Measurements from ENCODE around the gene ACY1.
A peak's percentile ranks its signal among the peaks of the same experiment; 100 is the strongest.

DNA sequence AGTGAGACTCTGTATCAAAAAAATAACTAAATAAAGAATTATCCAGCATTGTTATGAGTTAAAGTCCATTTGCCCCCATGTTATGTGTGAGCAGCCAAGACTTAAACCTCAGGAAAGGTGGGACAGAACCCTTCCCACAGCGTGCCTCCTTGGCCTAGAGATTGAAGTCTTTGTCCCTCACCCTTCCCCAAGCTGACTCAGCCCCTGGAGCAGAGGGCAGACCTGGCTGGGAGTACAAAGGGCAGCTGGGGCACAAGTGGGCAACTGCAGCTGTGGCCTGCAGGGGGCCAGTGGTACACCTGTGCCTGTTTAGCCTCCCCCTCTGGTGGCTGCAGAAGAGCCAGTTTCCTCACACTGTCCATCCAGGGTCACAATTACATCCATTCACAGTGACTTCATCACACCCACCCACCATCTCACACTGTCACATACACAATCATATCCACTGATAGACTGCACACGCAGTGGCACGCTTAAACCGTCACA, 940 bp upstream of the ACY1 start:
- TF ChIP-seq, protein P1, sequence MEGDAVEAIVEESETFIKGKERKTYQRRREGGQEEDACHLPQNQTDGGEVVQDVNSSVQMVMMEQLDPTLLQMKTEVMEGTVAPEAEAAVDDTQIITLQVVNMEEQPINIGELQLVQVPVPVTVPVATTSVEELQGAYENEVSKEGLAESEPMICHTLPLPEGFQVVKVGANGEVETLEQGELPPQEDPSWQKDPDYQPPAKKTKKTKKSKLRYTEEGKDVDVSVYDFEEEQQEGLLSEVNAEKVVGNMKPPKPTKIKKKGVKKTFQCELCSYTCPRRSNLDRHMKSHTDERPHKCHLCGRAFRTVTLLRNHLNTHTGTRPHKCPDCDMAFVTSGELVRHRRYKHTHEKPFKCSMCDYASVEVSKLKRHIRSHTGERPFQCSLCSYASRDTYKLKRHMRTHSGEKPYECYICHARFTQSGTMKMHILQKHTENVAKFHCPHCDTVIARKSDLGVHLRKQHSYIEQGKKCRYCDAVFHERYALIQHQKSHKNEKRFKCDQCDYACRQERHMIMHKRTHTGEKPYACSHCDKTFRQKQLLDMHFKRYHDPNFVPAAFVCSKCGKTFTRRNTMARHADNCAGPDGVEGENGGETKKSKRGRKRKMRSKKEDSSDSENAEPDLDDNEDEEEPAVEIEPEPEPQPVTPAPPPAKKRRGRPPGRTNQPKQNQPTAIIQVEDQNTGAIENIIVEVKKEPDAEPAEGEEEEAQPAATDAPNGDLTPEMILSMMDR (IDR thresholded peaks at IDR 0.05), result peak; percentile 83
- no peak for TF ChIP-seq ZFX (IDR thresholded peaks at IDR 0.05; ENCODE audit: borderline replicate concordance)

All from 22Rv1 (cell line).